SK-N-SH (cell line): ENCODE results near the gene PIAS4. TPM values are rescaled to one million over a fixed set of nuclear protein-coding genes. Genes with fewer than 3 reads are reported as not detected.

ENCODE experiments used
- CTCF ChIA-PET: fragments of 300-600, 350-600 bp; formaldehyde crosslinking; extraction: SDS; loops from one replicate; lab custom pipeline; 2021; lab: Yijun Ruan, JAX
- POLR2A ChIA-PET: fragments of 350-600 bp; sonication (Branson Sonifier 250); formaldehyde crosslinking; extraction: SDS; loops from one replicate; lab custom pipeline; 2020; ENCODE audit warnings: antibody characterized with exemption, inconsistent platforms; lab: Yijun Ruan, JAX
- DNase-seq: peaks from one replicate; pipeline ENCODE4 v3.0.0; 2012
- H2AFZ ChIP-seq: fragments of 200-600 bp; sonication (generic); 2 replicates; pipeline ENCODE4 v1.8.1; 2016; ENCODE audit warnings: antibody characterized with exemption, mild to moderate bottlenecking, low read depth
- H3F3A ChIP-seq: fragments of 200-600 bp; sonication (generic); replicated peaks from 2 replicates; pipeline ENCODE3; 2016; ENCODE audit warnings: antibody characterized with exemption, mild to moderate bottlenecking; ENCODE audit not compliant: insufficient read depth
- H3K27ac ChIP-seq, 2 experiments: fragments of 200-500 bp in 1 of 2; fragments of 200-600 bp in 1 of 2; sonication (Bioruptor generic) in 1 of 2; sonication (generic), shearing (Covaris generic) in 1 of 2; 2 replicates each; pipeline versions ENCODE4 v1.5.1 to v1.6.1; 2014 to 2016; ENCODE audit warnings: low read depth in 2 of 2, inconsistent platforms in 1 of 2, low read length in 1 of 2, mild to moderate bottlenecking in 1 of 2, mixed read lengths in 1 of 2
- H3K27me3 ChIP-seq: fragments of 200-600 bp; sonication (generic), shearing (Covaris generic); 2 replicates; pipeline ENCODE4 v1.6.1; 2016; ENCODE audit warnings: mixed run types; ENCODE audit not compliant: insufficient read depth
- H3K36me3 ChIP-seq, 2 experiments: fragments of 200-500 bp in 1 of 2; fragments of 200-600 bp in 1 of 2; sonication (Bioruptor generic) in 1 of 2; sonication (generic) in 1 of 2; replicated peaks in 1 of 2; 2 replicates each; pipeline versions ENCODE3 to v1.5.1; 2014 to 2016; ENCODE audit warnings: low read length in 1 of 2, mild to moderate bottlenecking in 1 of 2; ENCODE audit not compliant: insufficient read depth in 2 of 2, control insufficient read depth in 1 of 2
- H3K4me1 ChIP-seq, 2 experiments: fragments of 200-500 bp in 1 of 2; fragments of 200-600 bp in 1 of 2; sonication (Bioruptor generic) in 1 of 2; sonication (generic), shearing (Covaris generic) in 1 of 2; 2 replicates each; pipeline versions ENCODE4 v1.5.1 to v1.6.1; 2014 to 2016; ENCODE audit warnings: low read depth in 1 of 2, low read length in 1 of 2, mixed run types in 1 of 2; ENCODE audit not compliant: insufficient read depth in 2 of 2, control insufficient read depth in 1 of 2
- H3K4me2 ChIP-seq: fragments of 200-600 bp; sonication (generic), shearing (Covaris generic); 2 replicates; pipeline ENCODE4 v1.6.1; 2017; ENCODE audit warnings: mixed run types
- H3K4me3 ChIP-seq, 2 experiments: fragments of 200-500 bp in 1 of 2; fragments of 200-600 bp in 1 of 2; sonication (Bioruptor generic) in 1 of 2; sonication (generic), shearing (Covaris generic) in 1 of 2; 2 replicates each; pipeline versions ENCODE4 v1.5.1 to v1.8.1; 2014 to 2016; ENCODE audit warnings: low read depth in 2 of 2, inconsistent platforms in 1 of 2, low read length in 1 of 2, mild to moderate bottlenecking in 1 of 2, mixed read lengths in 1 of 2, moderate library complexity in 1 of 2
- H3K79me2 ChIP-seq: fragments of 200-600 bp; sonication (generic); 2 replicates; pipeline ENCODE4 v1.8.1; 2017; ENCODE audit warnings: mild to moderate bottlenecking; ENCODE audit not compliant: insufficient read depth
- H3K9ac ChIP-seq: fragments of 200-600 bp; sonication (generic); 2 replicates; pipeline ENCODE4 v1.6.1; 2017; ENCODE audit warnings: mixed run types
- H3K9me2 ChIP-seq: fragments of 200-600 bp; sonication (generic); 2 replicates; pipeline ENCODE4 v1.6.1; 2017; ENCODE audit warnings: mixed run types
- H3K9me3 ChIP-seq: fragments of 200-600 bp; sonication (generic); 2 replicates; pipeline ENCODE4 v1.6.1; 2017; ENCODE audit warnings: mixed run types, mild to moderate bottlenecking, moderate library complexity
- H4K20me1 ChIP-seq: fragments of 200-600 bp; sonication (generic); 2 replicates; pipeline ENCODE4 v1.6.1; 2017; ENCODE audit warnings: mild to moderate bottlenecking, mixed run types; ENCODE audit not compliant: insufficient read depth
- ELF1 ChIP-seq: IDR thresholded peaks from 2 replicates; pipeline ENCODE4 v1.4.0; 2012
- EP300 ChIP-seq, 2 experiments: IDR thresholded peaks; 2 replicates each; pipeline versions ENCODE4 v1.4.0 to v1.6.1; 2012; ENCODE audit warnings: borderline replicate concordance in 1 of 2, low read depth in 1 of 2, low read length in 1 of 2
- EZH2phosphoT487 ChIP-seq: fragments of 200-600 bp; sonication (generic); IDR thresholded peaks from 2 replicates; pipeline ENCODE4 v1.6.1; 2017; ENCODE audit warnings: low read depth, mixed run types, mild to moderate bottlenecking, antibody characterized with exemption, moderate library complexity, borderline replicate concordance
- FOSL2 ChIP-seq: IDR thresholded peaks from 2 replicates; pipeline ENCODE4 v1.4.0; 2012; ENCODE audit warnings: low read depth, mild to moderate bottlenecking, moderate library complexity, borderline replicate concordance
- FOXM1 ChIP-seq: IDR thresholded peaks from 2 replicates; pipeline ENCODE4 v1.4.0; 2012; ENCODE audit warnings: low read depth, mild to moderate bottlenecking
- GATA2 ChIP-seq: sonication (generic); formaldehyde crosslinking; IDR thresholded peaks from 2 replicates; pipeline ENCODE4 v1.5.0; 2020; ENCODE audit warnings: mild to moderate bottlenecking, missing genetic modification reagents
- IRF3 ChIP-seq: fragments of 150-350 bp; IDR thresholded peaks from 2 replicates; pipeline ENCODE4 v1.6.1; 2016; ENCODE audit warnings: mild to moderate bottlenecking, low read depth, low read length
- JUND ChIP-seq: IDR thresholded peaks from 2 replicates; pipeline ENCODE4 v1.4.0; 2012
- MAX ChIP-seq: IDR thresholded peaks from 2 replicates; pipeline ENCODE4 v1.4.0; 2012; ENCODE audit warnings: low read depth
- MEF2A ChIP-seq: IDR thresholded peaks from 2 replicates; pipeline ENCODE4 v1.4.0; 2012; ENCODE audit warnings: low read depth, borderline replicate concordance
- MXI1 ChIP-seq: IDR thresholded peaks from 2 replicates; pipeline ENCODE4 v1.6.1; 2012; ENCODE audit warnings: mild to moderate bottlenecking, low read depth, low read length, improper control_type of control experiment
- POLR2AphosphoS5 ChIP-seq: IDR thresholded peaks from 2 replicates; pipeline ENCODE4 v1.6.1; 2012; ENCODE audit warnings: low read depth, low read length
- RCOR1 ChIP-seq: fragments of 150-350 bp; IDR thresholded peaks from 2 replicates; pipeline ENCODE4 v1.6.1; 2017; ENCODE audit warnings: antibody characterized with exemption, low read length
- RFX5 ChIP-seq: IDR thresholded peaks from 2 replicates; pipeline ENCODE4 v1.6.1; 2012; ENCODE audit warnings: mild to moderate bottlenecking, improper control_type of control experiment, low read length
- RXRA ChIP-seq: IDR thresholded peaks from 2 replicates; pipeline ENCODE4 v1.4.0; 2012; ENCODE audit warnings: low read depth, mild to moderate bottlenecking, borderline replicate concordance
- SMC3 ChIP-seq: IDR thresholded peaks from 2 replicates; pipeline ENCODE4 v1.6.1; 2012; ENCODE audit warnings: low read depth, low read length, improper control_type of control experiment
- TAF1 ChIP-seq: IDR thresholded peaks from 2 replicates; pipeline ENCODE4 v1.6.1; 2012; ENCODE audit warnings: low read depth, mild to moderate bottlenecking, low read length, moderate library complexity, borderline replicate concordance
- TEAD4 ChIP-seq: IDR thresholded peaks from 2 replicates; pipeline ENCODE4 v1.4.0; 2012; ENCODE audit warnings: mild to moderate bottlenecking, borderline replicate concordance; ENCODE audit not compliant: insufficient read depth
- USF1 ChIP-seq: IDR thresholded peaks from 2 replicates; pipeline ENCODE4 v1.4.0; 2012; ENCODE audit warnings: low read depth, borderline replicate concordance
- YY1 ChIP-seq: IDR thresholded peaks from 2 replicates; pipeline ENCODE4 v1.4.0; 2012; ENCODE audit warnings: low read depth, mild to moderate bottlenecking
- WGBS: methylation state at CpG from one replicate; pipeline ENCODE4 v1.1.6; 2017; ENCODE audit warnings: low lambda C conversion rate; 5-methylcytosine and 5-hydroxymethylcytosine counted together
- polyA plus RNA-seq, 3 experiments: library from polyadenylated mRNA; depleted of rRNA; stranded (reverse); fragments of >200 nt; gene quantifications; 2 replicates each; pipeline ENCODE4 v1.2.3, GENCODE V29; 2012
- TF ChIP-seq, protein P1 (sequence below): IDR thresholded peaks from 2 replicates; pipeline ENCODE4 v1.6.1; 2012; ENCODE audit warnings: mild to moderate bottlenecking, low read depth, low read length, moderate library complexity
- TF ChIP-seq, protein P2 (sequence below): IDR thresholded peaks from 2 replicates; pipeline ENCODE4 v1.4.0; 2012; ENCODE audit warnings: low read depth, borderline replicate concordance

Gene PIAS4
- polyA plus RNA-seq, 1 of the 3 experiments (the other 2 are of a cell fraction): 14.1 TPM

DNA sequence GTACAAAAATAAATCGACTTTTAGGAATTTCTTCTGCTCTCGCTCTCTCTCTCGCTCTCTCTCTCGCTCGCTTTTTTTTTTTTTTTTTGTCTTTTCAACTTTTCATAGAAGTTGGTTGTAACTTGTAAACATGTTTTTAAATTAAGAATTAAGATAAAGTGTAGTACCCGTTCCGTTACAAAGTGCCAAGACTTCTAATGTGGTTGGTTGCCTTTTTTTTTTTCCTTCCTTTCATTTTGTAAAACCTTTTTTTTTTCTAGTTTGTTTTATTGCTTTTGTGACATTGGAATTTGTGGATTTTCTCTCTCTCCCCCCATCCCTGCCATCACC is 38.8 kb downstream of the PIAS4 start (continued):
- TF ChIP-seq RFX5 (no peak), FOSL2 (no peak), ELF1 (no peak)

GRCh38 chr19:4046946-4047683 is 39.6 kb downstream of the PIAS4 start:
- Histone ChIP-seq H3K36me3 (peaks cover 12 to 23% of the 10 kb centered on the region in 2 experiments), H3K4me1 (no peaks in the 10 kb centered on the region), H3K4me3 (no peak overlapping the region), H3K9me2 (no peaks in the 10 kb centered on the region), H3K27ac (no peak overlapping the region), H3K9me3 (no peaks in the 10 kb centered on the region), H3K9ac (no peak overlapping the region), H4K20me1 (peaks cover 85% of the 10 kb centered on the region), H3F3A (peaks cover 3% of the 10 kb centered on the region), H3K27me3 (no peaks in the 10 kb centered on the region)
- CTCF ChIA-PET: interaction anchor here (0.9 kb wide), 1 partner anchor 157 kb away, joined by 3 read pairs; no protein-coding TSS in a partner anchor
- DNase-seq: no peak
- WGBS: 92% methylated on average over 28 of the region's 33 CpGs
- no peak for TF ChIP-seq TAF1
- TF ChIP-seq MEF2A: no peak
- no peak for TF ChIP-seq MAX
- TF ChIP-seq FOSL2: no peak
- no peak for TF ChIP-seq EP300 (IDR thresholded peaks at IDR 0.05; ENCODE audit: borderline replicate concordance in 1 of 2, low read depth in 1 of 2, low read length in 1 of 2)
- no peak for TF ChIP-seq FOXM1
- TF ChIP-seq RCOR1: no peak
- TF ChIP-seq, protein P1, sequence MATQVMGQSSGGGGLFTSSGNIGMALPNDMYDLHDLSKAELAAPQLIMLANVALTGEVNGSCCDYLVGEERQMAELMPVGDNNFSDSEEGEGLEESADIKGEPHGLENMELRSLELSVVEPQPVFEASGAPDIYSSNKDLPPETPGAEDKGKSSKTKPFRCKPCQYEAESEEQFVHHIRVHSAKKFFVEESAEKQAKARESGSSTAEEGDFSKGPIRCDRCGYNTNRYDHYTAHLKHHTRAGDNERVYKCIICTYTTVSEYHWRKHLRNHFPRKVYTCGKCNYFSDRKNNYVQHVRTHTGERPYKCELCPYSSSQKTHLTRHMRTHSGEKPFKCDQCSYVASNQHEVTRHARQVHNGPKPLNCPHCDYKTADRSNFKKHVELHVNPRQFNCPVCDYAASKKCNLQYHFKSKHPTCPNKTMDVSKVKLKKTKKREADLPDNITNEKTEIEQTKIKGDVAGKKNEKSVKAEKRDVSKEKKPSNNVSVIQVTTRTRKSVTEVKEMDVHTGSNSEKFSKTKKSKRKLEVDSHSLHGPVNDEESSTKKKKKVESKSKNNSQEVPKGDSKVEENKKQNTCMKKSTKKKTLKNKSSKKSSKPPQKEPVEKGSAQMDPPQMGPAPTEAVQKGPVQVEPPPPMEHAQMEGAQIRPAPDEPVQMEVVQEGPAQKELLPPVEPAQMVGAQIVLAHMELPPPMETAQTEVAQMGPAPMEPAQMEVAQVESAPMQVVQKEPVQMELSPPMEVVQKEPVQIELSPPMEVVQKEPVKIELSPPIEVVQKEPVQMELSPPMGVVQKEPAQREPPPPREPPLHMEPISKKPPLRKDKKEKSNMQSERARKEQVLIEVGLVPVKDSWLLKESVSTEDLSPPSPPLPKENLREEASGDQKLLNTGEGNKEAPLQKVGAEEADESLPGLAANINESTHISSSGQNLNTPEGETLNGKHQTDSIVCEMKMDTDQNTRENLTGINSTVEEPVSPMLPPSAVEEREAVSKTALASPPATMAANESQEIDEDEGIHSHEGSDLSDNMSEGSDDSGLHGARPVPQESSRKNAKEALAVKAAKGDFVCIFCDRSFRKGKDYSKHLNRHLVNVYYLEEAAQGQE: no peak
- no peak for TF ChIP-seq IRF3
- no peak for TF ChIP-seq GATA2 (CRISPR knock-in tag)
- no peak for TF ChIP-seq JUND
- TF ChIP-seq SMC3: no peak
- TF ChIP-seq RXRA: no peak
- TF ChIP-seq POLR2AphosphoS5: no peak
- TF ChIP-seq EZH2phosphoT487: no peak
- TF ChIP-seq YY1: no peak
- TF ChIP-seq, protein P2, sequence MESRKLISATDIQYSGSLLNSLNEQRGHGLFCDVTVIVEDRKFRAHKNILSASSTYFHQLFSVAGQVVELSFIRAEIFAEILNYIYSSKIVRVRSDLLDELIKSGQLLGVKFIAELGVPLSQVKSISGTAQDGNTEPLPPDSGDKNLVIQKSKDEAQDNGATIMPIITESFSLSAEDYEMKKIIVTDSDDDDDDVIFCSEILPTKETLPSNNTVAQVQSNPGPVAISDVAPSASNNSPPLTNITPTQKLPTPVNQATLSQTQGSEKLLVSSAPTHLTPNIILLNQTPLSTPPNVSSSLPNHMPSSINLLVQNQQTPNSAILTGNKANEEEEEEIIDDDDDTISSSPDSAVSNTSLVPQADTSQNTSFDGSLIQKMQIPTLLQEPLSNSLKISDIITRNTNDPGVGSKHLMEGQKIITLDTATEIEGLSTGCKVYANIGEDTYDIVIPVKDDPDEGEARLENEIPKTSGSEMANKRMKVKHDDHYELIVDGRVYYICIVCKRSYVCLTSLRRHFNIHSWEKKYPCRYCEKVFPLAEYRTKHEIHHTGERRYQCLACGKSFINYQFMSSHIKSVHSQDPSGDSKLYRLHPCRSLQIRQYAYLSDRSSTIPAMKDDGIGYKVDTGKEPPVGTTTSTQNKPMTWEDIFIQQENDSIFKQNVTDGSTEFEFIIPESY: no peak
- TF ChIP-seq MXI1: no peak
- TF ChIP-seq TEAD4: no peak
- no peak for TF ChIP-seq USF1
- TF ChIP-seq, all 33 proteins: peak for 0
- Histone ChIP-seq H3K79me2 (peaks cover 83% of the 10 kb centered on the region), H2AFZ (no peak overlapping the region), H3K4me2 (no peak overlapping the region)
- POLR2A ChIA-PET: no interaction called here
